ENCODE results near the gene OR4F15.
"Not testable (repeated sequence)": the region's sequence is repeated elsewhere in the genome, so short reads cannot be mapped to it uniquely, and the experiment has no call there.

OR4F15 gene, protein sequence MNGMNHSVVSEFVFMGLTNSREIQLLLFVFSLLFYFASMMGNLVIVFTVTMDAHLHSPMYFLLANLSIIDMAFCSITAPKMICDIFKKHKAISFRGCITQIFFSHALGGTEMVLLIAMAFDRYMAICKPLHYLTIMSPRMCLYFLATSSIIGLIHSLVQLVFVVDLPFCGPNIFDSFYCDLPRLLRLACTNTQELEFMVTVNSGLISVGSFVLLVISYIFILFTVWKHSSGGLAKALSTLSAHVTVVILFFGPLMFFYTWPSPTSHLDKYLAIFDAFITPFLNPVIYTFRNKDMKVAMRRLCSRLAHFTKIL

DNA sequence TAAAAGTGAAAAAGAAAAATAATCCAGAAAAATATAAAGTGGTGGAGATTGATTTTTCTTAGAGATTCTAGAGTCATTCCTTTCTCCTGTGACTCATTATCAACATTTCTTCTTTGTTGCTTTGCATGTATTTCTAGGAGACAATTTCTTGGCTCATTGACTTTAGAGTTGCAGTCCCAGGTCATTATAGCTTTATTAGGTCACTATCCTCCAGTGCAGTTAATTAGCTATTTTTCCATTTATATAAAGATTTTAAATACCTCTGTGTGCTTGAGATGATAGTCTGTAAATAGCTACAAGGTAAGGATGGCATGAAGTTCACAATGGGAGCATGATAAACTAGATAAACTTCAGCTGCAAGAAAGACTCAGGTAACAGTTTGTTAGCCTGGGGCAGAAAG, at the start of gene OR4F15:
Gene OR4F15 (plus strand): TSS at position 301 of the 400 bp plus-strand sequence. CDS start 5,985 bp downstream, outside the sequence.
- H3K4me3 ChIP-seq (ENCODE audit: low read depth, low read length), result no peak within 1 kb of the TSS
- TF ChIP-seq, protein P1, sequence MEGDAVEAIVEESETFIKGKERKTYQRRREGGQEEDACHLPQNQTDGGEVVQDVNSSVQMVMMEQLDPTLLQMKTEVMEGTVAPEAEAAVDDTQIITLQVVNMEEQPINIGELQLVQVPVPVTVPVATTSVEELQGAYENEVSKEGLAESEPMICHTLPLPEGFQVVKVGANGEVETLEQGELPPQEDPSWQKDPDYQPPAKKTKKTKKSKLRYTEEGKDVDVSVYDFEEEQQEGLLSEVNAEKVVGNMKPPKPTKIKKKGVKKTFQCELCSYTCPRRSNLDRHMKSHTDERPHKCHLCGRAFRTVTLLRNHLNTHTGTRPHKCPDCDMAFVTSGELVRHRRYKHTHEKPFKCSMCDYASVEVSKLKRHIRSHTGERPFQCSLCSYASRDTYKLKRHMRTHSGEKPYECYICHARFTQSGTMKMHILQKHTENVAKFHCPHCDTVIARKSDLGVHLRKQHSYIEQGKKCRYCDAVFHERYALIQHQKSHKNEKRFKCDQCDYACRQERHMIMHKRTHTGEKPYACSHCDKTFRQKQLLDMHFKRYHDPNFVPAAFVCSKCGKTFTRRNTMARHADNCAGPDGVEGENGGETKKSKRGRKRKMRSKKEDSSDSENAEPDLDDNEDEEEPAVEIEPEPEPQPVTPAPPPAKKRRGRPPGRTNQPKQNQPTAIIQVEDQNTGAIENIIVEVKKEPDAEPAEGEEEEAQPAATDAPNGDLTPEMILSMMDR (conservative IDR thresholded peaks at IDR 0.05; ENCODE audit: low read depth, low read length), result no peak
- DNase-seq (ENCODE audit: low read depth), result no peak

DNA sequence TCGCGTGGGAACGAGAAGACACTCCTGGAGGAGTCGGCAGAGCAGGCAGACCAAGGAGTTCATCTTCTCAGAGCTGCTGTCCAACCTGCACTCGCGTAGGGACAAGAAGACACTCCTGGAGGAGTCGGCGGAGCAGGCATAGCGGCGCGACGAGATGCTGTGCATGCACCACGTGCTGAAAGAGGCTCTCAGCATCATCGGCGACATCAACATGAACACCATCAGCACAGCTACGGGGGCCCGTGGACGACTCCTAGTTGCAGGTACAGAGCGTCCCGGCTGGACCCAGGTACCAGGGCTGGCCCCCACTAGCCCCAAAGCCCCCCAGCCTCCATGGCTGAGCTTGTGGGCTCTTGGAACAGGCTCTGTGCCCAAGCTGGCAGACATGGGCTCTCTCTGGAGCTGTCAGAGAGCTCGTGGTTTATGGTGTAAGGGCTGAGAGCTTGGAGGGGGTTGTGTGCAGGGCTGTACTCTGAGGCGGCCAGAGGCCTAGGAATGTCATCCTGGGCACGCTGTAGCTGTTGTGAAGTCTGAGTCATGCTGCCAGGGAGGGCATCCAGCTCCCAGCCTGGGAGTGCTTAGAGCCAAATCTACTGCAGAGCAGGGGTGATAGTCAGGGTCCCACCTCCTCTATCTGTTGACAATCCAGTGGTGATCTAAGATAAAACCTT, 47.2 kb upstream of the OR4F15 start:
- H3K4me3 ChIP-seq (ENCODE audit: low read depth, low read length); DNase-seq (ENCODE audit: low read depth): not testable (repeated sequence)

DNA sequence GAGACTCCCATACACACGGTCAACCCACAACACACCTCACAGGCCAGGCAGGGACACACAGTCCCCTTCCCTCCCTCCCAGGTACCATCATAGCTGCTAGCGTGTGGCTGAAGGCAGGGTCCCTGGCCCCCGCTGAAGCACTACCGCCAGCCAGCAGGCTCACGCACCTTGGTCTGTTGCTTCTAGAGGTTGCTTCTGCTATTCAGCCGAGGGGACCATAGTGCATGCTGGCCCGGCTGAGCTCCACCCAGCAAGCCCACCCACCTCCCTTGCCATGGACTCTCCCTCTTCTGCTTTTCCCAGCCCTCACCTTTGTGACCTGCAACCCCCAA, 46.7 kb upstream of the OR4F15 start:
- not testable (repeated sequence) for DNase-seq (ENCODE audit: low read depth); H3K4me3 ChIP-seq (ENCODE audit: low read depth, low read length)

DNA sequence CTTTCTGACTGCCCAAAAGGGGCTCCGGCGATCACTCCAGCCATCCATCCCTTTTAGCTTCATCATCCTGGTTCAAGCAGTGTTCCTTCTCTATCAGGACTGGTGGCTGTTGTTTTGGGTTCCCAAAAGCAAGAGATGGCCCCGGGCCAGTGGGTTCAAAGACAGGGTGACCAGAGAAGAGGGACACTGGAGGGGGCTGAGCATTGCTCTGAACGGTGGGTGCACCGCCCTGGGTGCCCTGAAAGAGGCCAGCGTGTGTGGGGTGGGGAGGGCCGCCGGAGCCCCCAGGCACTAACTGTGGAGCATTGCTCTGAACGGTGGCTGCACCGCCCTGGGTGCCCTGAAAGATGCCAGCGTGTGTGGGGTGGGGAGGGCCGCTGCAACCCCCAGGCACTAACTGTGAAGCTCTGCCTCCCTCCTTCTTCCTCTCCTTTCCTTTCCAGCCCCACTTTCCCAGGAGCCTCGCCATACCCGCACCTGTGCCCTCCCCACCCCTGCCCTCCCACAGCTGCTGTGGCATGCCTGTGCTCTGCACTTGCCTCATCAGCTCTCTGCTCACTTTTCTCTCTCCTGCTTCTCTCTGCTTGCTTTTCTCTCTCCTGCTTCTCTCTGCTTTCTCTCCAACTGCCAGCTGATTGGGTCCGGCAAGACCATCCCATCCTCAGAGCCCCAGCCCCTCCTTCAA, 46.1 kb upstream of the OR4F15 start:
- H3K4me3 ChIP-seq (ENCODE audit: low read depth, low read length), result no peak overlapping the region
- TF ChIP-seq, protein P1 (conservative IDR thresholded peaks at IDR 0.05; ENCODE audit: low read depth, low read length), result no peak
- no peak for DNase-seq (ENCODE audit: low read depth)

DNA sequence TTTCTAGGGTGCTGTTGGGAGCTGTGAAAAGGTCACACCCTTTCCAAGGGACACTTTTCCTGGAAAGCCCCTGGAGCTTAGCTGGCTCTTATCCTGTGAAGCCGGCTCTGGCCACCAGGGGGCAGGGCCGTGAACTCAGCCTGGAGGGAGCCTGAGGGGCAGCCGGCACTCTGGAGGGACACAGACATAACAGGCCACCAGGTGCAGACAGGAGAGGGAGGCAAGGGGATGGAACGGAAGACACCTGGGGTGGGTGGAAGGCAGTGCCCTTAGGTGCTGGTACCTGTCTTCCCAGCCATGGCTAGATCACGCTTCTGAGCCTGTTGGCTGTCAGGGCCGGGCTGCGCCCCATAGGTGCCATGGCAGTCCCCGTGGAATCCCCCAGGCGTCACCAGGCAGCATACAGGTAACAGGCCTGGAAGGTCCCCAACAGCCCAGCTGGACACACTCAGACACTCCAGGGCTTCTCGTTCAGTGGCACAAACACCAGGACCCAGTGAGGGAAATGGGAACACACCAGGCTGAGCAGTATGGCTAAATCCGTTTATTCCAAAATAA, 44.8 kb upstream of the OR4F15 start:
- not testable (repeated sequence) for DNase-seq (ENCODE audit: low read depth); H3K4me3 ChIP-seq (ENCODE audit: low read depth, low read length)

DNA sequence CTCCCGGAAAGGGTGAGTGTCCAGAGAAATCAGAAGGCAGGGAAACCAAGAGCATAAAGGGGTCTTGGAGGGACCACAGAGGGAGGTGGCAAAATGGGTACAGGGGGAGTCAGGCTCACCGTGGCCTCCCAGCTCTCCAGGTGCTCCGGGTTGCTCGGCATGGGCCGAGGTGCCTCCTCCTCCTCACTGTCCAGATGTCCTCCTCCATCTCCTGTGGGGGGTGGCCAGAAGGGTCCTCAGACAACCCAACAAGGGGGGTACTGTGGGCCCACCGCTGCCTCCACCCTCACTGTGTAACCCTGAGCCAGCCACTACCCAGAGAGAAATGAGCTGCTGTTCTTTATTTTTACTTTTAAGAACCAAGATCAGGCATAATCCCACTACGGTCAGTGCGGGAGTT, 39.1 kb upstream of the OR4F15 start:
- no peak for DNase-seq (ENCODE audit: low read depth)
- TF ChIP-seq, protein P1 (conservative IDR thresholded peaks at IDR 0.05; ENCODE audit: low read depth, low read length), result no peak
- no peak overlapping the region for H3K4me3 ChIP-seq (ENCODE audit: low read depth, low read length)

DNA sequence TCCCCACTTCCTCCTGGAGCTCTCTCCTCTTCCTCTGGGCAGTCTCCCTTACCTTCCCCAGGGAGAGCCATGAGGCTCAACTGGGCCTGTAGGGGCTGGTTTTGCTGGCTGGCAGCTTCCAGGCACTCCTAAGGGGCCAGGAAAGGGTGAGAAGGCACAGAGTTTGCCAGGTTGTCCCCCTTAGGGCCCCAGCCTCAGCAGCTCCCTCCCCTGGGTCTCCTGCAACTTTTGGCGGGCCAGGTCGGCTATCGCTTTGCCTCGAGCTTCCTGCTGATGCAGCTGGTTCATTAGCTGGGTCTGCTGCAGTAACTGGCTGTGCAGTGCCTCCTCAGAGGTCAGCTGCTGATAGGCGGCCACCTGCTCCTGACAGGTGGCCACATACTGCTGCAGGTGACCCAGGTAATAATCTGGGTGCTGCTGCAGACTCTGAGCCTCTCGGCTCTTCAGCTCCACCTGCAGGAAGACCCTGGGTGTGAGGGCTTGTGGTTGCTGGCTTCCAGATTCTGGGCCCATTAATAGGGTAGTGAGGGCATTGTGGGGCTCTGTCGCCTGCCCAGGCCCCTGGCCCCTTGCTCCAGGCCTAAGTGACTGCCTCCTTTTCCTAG, 38.4 kb upstream of the OR4F15 start:
- TF ChIP-seq, protein P1 (conservative IDR thresholded peaks at IDR 0.05; ENCODE audit: low read depth, low read length), result peak; percentile 50
- H3K4me3 ChIP-seq (ENCODE audit: low read depth, low read length), result no peak overlapping the region
- DNase-seq (ENCODE audit: low read depth), result peak; percentile 9

DNA sequence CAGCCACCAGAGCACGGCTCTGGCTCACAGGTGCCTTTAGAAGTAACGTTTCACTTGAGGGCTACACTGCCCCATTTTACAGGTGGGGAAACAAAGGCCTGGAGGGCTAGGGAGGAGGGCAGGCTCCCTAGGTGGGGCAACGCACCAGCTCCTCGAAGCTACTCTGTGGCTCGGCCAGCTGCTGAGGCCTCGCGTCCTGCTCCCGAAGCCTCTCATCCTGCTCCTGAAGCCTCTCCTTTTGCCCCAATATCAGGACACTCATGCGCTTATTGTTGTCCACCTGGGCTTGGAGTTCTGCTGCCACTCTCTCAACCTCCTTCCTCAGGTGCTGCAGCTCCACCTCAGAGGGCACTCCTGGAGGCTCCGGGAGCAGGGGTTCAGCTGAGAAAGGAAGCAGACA, 36.9 kb upstream of the OR4F15 start:
- no peak overlapping the region for H3K4me3 ChIP-seq (ENCODE audit: low read depth, low read length)
- DNase-seq (ENCODE audit: low read depth), result no peak
- TF ChIP-seq, protein P1 (conservative IDR thresholded peaks at IDR 0.05; ENCODE audit: low read depth, low read length), result no peak

DNA sequence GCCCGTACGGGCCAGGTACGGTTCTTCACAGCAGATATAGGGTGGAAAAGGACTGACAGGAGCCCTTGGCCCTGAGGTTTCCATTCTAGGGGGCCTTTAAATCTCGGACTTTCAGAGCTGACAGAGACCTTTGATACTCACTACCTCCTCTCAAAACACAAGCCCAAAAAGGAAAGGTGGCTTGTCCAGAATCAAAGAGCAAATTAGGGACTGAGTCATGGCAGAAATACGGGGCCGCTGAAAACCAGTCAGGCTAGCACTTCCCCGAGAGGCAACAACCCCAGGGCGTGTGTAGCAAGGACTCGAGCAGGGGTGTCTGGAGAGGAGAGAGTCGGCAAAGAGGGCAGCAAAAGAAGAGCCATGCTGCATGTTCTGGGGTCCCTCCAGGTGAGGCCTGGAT, 33.4 kb upstream of the OR4F15 start:
- H3K4me3 ChIP-seq (ENCODE audit: low read depth, low read length); DNase-seq (ENCODE audit: low read depth): not testable (repeated sequence)

DNA sequence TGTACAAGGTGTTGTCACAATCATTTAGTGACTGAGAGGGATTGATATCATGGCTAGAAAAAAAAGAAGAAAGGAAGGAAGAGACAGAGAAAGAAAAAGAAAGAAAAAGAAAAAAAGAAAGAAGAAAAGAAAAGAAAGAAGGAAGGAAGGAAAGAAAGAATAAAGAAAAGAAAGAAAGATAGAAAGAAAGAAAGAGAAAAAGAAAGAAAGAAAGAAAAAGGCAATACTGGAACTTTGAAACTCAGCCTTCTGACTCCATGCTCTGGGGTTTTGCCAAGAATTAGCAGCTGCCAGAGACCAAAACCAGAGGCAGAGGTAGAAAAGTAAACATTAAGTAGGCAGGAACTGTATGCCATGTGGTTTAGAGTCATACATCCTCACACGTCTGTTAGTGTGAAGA, 31.8 kb upstream of the OR4F15 start:
- peak; percentile 30 for DNase-seq (ENCODE audit: low read depth)
- H3K4me3 ChIP-seq (ENCODE audit: low read depth, low read length), result not testable (repeated sequence)

Data from choroid plexus epithelial cell (primary cell).